Hippocampal formation (tissue), 2 donors: ENCODE data around the gene CRIM1.

Experiments
- DNase-seq, 2 donors: peaks; one replicate each; lab custom pipeline; 2025; lab: John Stamatoyannopoulos, UW

The CRIM1 gene

DNA sequence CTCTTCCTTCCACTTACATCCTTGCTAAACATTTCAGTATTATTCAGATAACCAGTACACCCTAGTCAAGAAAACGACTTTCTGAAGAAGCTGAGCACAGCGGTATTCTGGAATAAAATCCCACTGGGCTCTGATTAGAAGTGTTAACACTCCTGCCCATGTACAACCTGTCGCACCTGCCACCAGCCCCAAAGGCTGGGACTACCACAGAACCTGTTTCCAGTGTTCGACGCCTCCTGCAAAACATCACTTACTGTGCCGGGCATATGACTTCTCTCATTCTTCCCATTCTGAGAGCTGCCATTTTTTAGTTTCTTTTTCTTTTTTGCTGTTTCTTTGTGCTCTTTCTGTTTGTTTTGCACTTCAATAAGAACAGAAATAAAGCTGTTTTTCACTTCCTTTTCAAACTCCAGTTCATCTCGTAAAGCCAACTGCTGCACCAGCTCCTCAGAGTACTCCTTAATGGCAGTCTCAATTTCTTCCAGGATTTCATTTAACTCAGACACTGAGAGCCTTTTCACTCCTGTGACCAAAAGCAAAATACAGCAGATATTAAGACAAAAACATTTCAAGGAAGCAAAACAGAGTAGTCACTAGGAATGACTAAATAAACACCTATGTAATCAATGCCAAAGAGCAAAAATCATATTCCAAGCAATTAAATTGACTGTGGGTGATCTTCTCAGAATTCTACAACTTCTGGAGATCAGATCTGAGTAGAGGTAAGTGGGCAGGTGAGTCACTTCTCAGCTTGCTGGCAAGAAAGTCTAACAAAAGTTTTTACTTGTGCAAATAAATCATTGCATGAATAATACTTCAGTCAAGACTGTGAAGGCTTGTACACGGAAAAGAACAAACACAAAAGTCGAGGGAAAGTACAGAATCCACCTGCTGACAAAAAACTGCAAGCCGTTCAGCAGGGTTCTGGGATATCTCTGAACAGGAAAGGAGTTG, 223.0 kb downstream of the CRIM1 start:
- DNase-seq = no peak

DNA sequence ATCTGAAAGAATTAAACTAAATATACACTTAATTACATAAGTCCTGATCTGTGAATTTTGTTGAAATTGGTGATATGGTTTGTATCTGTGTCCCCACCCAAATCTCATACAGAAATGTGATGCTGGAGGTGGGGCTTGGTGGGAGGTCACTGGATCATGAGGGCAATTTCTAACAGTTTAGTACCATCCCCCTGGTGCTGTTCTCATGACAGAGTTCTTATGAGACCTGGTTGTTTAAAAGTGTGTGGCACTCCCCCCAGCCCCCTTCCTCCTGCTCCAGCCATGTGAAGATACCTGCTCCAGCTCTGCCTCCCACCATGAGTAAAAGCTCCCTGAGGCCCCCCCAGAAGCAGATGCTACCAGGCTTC, 223.7 kb downstream of the CRIM1 start:
- DNase-seq = no peak

DNA sequence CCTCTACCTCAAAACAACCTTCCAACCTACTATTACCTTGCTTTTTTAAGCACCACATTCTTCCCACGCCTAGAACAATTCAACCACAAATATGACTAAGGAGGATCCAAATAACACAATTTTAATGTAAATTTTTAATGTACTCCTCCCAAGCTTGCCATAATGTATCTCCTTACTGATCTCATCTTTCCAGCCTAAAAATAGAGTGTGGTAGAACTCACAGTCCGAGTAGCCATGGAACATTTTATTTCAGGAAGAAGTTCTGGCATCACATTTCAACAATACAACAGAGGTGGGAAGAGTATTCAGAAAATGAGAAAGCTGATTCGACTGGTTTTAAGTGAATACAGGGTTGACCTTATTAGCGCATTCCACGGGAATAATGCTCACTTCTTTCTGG, 227.0 kb downstream of the CRIM1 start:
- DNase-seq = peak in 1 of 2 donors; percentile 30

DNA sequence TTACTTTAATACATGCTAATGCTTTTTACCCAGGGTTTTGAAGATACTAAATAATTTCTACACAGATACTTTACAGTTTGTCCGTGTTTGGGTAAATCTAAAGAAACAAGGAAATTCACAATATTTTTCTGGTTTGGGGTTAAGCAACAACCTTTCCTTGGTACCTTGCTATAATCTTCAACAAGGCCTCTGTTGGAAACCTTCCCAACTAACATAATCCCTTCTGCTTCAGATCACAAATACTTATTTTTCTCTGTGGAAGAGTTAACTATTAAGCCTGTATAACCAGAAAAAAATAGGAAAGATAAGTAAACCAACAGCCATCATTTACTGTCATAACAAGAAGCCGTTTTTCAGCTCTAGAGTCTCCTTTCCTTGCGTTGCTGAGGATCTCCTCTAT, 227.4 kb downstream of the CRIM1 start:
- DNase-seq = no peak

DNA sequence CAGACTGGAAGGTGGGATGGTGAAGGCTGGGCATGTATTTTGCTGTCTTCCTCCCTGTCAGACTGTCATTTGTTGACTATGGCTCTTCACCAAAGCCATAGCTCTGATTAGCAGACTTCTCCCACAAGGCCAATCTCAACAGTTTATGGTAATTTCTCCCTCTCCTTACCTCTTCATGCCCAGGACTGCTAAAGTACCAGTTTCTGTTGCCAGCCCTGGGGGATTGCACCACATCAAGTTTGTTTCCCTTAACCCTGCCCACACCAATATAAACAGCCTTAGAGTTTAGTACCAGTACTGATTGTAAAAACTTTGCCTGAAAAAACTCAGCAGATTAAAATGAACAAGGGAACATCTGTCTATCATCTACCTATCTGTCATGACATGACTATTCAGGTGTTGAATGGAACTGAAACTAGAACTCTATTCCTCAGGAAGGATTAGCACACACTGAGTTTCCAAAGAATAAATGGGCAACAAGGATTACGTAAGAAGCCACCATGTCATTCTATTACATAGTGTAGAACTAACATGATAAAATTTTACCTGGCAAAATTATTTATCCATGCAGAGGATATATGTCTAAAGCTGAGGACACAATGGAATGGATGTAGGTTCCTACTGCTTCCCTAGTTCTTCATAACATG, 228.7 kb downstream of the CRIM1 start:
- no peak for DNase-seq

DNA sequence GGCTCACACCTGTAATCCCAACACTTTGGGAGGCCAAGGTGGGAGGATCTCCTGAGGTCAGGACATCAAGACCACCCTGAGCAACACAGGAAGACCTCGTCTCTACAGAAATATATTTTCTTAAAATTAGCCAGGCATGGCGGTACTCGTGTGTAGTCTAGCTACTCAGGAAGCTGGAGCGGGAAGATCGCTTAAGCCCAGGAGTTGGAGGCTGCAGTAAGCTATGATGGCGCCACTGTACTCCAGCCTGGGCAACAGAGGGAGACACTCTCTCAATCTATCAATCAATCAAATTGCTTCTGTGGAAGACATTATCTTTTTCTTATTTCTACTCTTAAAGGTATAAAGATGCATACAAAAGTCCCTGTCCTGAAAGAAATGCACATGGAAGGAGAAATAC, 231.1 kb downstream of the CRIM1 start:
- DNase-seq = no peak

DNA sequence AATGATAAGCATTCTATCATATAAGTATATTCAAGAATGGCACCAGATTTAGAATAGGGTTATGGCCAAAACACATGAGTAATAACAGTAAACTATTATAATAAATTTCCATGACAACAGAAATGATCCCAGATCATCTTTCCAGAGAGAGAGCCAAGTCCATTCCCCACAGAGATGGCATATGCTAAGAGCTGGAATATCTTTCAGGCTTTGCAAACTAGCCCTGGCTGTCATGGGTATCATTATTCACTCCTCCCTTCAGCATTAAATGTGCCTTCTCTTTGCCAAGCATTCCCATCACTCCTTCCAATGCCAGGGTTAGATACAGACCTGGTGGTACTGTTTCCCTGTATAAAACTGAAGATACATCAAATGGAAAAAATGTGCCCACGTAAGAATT, 231.5 kb downstream of the CRIM1 start:
- DNase-seq = no peak

DNA sequence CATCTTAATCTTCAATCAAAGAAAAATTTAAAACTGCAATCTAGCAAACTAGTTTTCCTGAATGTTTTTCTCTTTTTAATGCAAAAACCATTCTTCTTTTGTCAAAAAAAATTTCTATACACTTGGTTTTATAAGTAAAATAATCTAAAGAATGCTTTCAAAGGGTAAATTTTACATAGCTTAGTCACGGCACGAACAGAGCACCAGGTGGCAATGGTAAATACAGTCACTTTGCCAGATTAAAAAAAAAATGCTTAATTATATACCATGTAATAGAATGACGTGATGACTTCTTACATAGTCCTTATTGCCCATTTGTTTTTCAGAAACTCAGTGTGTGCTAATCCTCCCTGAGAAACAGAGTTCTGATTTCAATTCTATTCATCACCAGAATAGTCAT, 232.0 kb downstream of the CRIM1 start:
- no peak for DNase-seq

DNA sequence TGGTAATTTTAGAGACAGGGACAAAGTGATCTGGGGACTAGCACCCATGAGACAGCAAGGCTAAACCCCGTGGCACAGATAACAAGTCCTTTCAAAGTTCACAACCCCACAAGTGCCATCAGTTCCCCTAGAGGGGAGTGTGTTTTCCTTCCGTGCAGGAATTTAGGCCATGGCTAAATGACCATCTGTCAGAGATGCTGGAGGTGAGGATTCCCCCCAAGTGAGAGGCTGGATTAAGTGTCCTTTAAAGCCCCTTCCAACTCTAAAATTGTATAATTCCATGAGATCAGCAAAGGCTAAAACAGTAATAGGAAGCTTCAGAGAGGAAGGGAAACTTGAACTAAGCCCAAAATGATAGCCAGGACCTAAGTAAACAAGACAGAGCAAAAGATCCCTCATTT, 233.7 kb downstream of the CRIM1 start:
- peak in 1 of 2 donors; percentile 22 for DNase-seq

DNA sequence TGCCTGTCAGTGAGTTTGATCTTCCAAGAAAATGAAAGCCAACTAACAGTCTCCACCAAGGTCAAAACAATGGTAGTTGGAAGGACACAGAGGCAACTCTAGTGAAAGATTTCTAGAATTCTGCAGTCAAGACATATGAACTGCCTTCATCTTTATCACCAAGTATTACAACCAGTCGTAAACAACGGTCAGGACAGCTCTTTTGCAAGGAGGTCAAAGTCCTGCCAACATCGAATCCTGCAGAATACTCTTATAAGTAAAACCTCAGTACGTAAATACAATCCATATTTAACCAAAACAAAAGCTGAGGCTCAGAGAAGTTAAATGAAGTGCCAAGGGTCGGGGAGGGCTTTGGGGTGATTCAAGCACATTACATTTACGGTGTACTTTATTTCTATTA, 239.3 kb downstream of the CRIM1 start:
- no peak for DNase-seq

DNA sequence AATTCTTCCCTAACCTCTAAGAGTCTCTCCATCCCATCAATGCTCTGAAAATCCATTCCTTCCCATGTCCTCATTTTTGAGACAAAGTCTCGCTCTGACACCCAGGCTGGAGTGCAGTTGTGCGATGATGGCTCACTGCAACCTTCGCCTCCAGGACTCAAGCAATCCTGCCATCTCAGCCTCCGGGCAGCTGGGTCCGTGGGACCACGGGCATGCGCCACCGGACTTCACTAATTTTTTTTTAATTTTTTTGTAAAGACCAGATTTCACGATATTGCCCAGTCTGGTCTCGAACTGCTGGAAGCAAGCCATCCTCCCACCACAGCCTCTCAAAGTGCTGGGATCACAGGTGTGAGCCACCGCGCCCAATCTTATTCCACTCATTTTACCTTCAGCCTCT, 240.8 kb downstream of the CRIM1 start:
- DNase-seq = no peak

DNA sequence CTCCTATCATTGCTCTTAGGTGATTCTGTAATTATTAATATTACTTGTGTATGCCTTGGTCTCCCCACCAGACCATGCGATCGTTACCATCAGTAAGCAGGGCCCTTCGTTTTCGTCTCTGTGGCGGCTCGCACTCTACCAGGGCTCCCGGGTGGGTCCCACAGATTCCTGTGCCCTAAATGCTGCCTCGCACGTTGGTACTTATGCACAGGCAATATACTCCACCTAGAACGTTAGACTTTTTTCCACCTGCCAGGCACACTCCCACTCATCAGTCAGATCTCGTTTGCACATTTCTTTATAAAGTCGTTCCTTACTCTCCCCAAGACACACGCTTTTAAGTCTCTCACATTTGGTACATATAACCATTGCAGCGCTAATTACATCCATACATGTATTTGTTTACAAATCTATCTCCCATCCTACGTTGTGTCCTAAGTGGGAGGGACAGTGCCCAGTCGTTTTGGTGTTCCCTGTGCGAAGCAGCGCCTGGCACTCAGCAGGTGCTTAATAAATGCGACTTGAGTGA, 241.5 kb downstream of the CRIM1 start:
- DNase-seq = no peak

DNA sequence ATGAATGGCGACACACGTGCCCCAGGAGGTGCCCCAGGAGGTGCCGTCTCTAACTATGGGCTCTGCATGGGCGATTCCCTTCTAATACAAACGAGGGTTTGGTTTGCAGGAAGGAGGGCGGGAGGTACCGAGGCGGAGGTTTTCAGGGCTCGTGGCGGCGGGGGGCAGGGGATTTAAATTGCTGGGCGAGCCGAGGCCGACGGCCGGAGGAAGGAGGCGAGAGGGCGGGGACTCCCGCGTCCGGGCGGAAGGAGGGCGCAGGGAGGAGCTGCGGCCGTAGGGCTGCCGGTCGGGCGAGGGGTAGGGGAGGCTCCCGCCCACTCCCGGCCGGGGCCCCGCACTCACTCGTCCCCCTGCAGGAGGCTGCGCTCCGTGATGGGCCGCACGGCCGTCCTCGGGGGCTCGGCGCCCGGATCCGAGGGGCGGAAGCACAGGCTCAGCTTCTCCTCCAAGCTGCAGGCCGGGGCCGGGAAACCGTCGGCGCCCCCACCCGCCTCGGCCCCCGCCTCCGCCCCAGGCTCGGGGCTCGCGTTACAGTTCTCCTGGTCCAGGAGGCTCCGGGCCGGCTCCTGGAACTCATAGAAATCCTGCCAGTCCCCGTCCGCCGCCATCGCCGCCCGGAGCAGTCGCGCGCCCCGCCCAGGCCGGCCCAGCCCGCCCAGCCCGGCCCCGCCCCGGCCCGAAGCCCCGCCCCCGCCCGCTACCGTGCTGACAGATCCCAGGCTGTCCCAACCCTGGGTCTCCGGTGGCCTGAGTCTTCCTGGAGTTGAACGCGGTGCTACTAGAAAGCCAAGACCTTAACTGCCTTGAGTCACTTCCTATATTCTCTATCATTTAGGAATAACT, 242.2 kb downstream of the CRIM1 start, which contains the start of gene FEZ2:
Gene FEZ2 (minus strand): TSS at position 637 of the 846 bp plus-strand sequence. CDS start 26 bp downstream, at position 611.
- DNase-seq = peak; percentile 26 to 75
